ENCODE measurements around the gene DPP7. TPM values are rescaled to one million over a fixed set of nuclear protein-coding genes. Genes with fewer than 3 reads are reported as not detected.

The DPP7 gene
- total RNA-seq, 2 donors from 2014 or later: 20.1 to 30.6 TPM

- no peak overlapping the region for H3K4me3 Mint-ChIP-seq
Observed at GRCh38 chr9:137110911-137111787, 3.4 kb downstream of the DPP7 start.

GRCh38 chr9:137110147-137110910, 4.2 kb downstream of the DPP7 start:
- TF ChIP-seq CTCF (conservative IDR thresholded peaks at IDR 0.05): no peak

More at GRCh38 chr9:137110911-137111787, 3.4 kb downstream of the DPP7 start:
- no peaks in the 10 kb centered on the region for H3K36me3 ChIP-seq (ENCODE audit: control insufficient read depth, insufficient read depth, low read length)
- DNase-seq: no peak
- H3K27ac Mint-ChIP-seq: no peak overlapping the region
- H3K36me3 Mint-ChIP-seq (ENCODE audit: low read depth): peaks cover 2% of the 10 kb centered on the region
- no peaks in the 10 kb centered on the region for H3K9me3 ChIP-seq (ENCODE audit: control insufficient read depth, low read length)
- no peak overlapping the region for H3K4me3 ChIP-seq (ENCODE audit: low read length)
- H3K27me3 Mint-ChIP-seq (ENCODE audit: insufficient read depth): peaks cover 26% of the 10 kb centered on the region
- no peak for TF ChIP-seq CTCF (conservative IDR thresholded peaks at IDR 0.05)
- H3K27me3 ChIP-seq (ENCODE audit: control insufficient read depth, insufficient read depth, low read length, poor library complexity, severe bottlenecking): peaks cover 27% of the 10 kb centered on the region
- no peak overlapping the region for H3K27ac ChIP-seq (ENCODE audit: low read depth, low read length)
- H3K4me1 Mint-ChIP-seq: no peaks in the 10 kb centered on the region
- H3K9ac ChIP-seq (ENCODE audit: extremely low read depth, low read length, poor library complexity, severe bottlenecking): no peak overlapping the region
- peaks cover 4% of the 10 kb centered on the region for H3K4me1 ChIP-seq (ENCODE audit: control insufficient read depth, insufficient read depth, low read length)
- 89% methylated on average over 18 to 28 of the region's 28 CpGs for WGBS, 2 experiments (ENCODE audit: insufficient coverage in 1 of 2, insufficient read length in 1 of 2)
- no peaks in the 10 kb centered on the region for H3K9me3 Mint-ChIP-seq

GRCh38 chr9:137109250-137110146, 5.0 kb downstream of the DPP7 start:
- Histone ChIP-seq H3K36me3 (ENCODE audit: control insufficient read depth, insufficient read depth, low read length) (no peaks in the 10 kb centered on the region), H3K9me3 (ENCODE audit: control insufficient read depth, low read length) (no peaks in the 10 kb centered on the region), H3K4me1 (ENCODE audit: control insufficient read depth, insufficient read depth, low read length) (no peaks in the 10 kb centered on the region), H3K9ac (ENCODE audit: extremely low read depth, low read length, poor library complexity, severe bottlenecking) (no peak overlapping the region), H3K27ac (ENCODE audit: low read depth, low read length) (no peak overlapping the region), H3K4me3 (ENCODE audit: low read length) (no peak overlapping the region), H3K27me3 (ENCODE audit: control insufficient read depth, insufficient read depth, low read length, poor library complexity, severe bottlenecking) (peaks cover 10% of the 10 kb centered on the region)
- no peaks in the 10 kb centered on the region for H3K4me1 Mint-ChIP-seq
- no peak for DNase-seq
- H3K9me3 Mint-ChIP-seq: no peaks in the 10 kb centered on the region
- no peak overlapping the region for H3K27ac Mint-ChIP-seq
- peaks cover 11% of the 10 kb centered on the region for H3K36me3 Mint-ChIP-seq (ENCODE audit: low read depth)
- TF ChIP-seq CTCF (conservative IDR thresholded peaks at IDR 0.05): no peak
- H3K27me3 Mint-ChIP-seq (ENCODE audit: insufficient read depth): peaks cover 14% of the 10 kb centered on the region
- no peak overlapping the region for H3K4me3 Mint-ChIP-seq
- WGBS, 2 experiments (ENCODE audit: insufficient coverage in 1 of 2, insufficient read length in 1 of 2): 90 to 97% methylated on average over 16 to 34 of the region's 34 CpGs

More at GRCh38 chr9:137110147-137110910, 4.2 kb downstream of the DPP7 start:
- Mint-ChIP-seq H3K36me3 (ENCODE audit: low read depth) (peaks cover 7% of the 10 kb centered on the region), H3K27ac (no peak overlapping the region), H3K27me3 (ENCODE audit: insufficient read depth) (peaks cover 20% of the 10 kb centered on the region), H3K4me1 (no peaks in the 10 kb centered on the region), H3K4me3 (no peak overlapping the region), H3K9me3 (no peaks in the 10 kb centered on the region)
- no peak overlapping the region for H3K4me3 ChIP-seq (ENCODE audit: low read length)
- H3K36me3 ChIP-seq (ENCODE audit: control insufficient read depth, insufficient read depth, low read length): no peaks in the 10 kb centered on the region
- no peaks in the 10 kb centered on the region for H3K9me3 ChIP-seq (ENCODE audit: control insufficient read depth, low read length)
- 88 to 92% methylated on average over 20 to 38 of the region's 38 CpGs for WGBS, 2 experiments (ENCODE audit: insufficient coverage in 1 of 2, insufficient read length in 1 of 2)
- no peak overlapping the region for H3K27ac ChIP-seq (ENCODE audit: low read depth, low read length)
- H3K27me3 ChIP-seq (ENCODE audit: control insufficient read depth, insufficient read depth, low read length, poor library complexity, severe bottlenecking): peaks cover 18% of the 10 kb centered on the region
- no peaks in the 10 kb centered on the region for H3K4me1 ChIP-seq (ENCODE audit: control insufficient read depth, insufficient read depth, low read length)
- H3K9ac ChIP-seq (ENCODE audit: extremely low read depth, low read length, poor library complexity, severe bottlenecking): no peak overlapping the region
- no peak for DNase-seq
